GDM1 (cell line): ENCODE measurements around the gene KAZN.

Experiments used
- DNase-seq: peaks from one replicate; lab custom pipeline; 2025; lab: John Stamatoyannopoulos, UW

KAZN gene

GRCh38 chr1:15160626-15161025, 562.1 kb downstream of the KAZN start:
- no peak for DNase-seq

- DNase-seq: no peak
These were observed 568.9 kb downstream of the KAZN start for GRCh38 chr1:15167386-15167785.
